B cell (primary cell): ENCODE results near the gene IFNA1.

ENCODE experiments used
- EZH2 ChIP-seq: IDR thresholded peaks from 2 replicates; pipeline ENCODE4 v1.6.1; 2012; ENCODE audit warnings: borderline replicate concordance, low read depth, mild to moderate bottlenecking, moderate library complexity, low read length; ENCODE audit not compliant: insufficient read depth, poor library complexity, severe bottlenecking
- TF ChIP-seq, protein P1 (sequence below): fragments of 200-600 bp; IDR thresholded peaks from one replicate; pipeline ENCODE4 v1.8.0; 2022; ENCODE audit warnings: antibody characterized with exemption, mild to moderate bottlenecking

DNA sequence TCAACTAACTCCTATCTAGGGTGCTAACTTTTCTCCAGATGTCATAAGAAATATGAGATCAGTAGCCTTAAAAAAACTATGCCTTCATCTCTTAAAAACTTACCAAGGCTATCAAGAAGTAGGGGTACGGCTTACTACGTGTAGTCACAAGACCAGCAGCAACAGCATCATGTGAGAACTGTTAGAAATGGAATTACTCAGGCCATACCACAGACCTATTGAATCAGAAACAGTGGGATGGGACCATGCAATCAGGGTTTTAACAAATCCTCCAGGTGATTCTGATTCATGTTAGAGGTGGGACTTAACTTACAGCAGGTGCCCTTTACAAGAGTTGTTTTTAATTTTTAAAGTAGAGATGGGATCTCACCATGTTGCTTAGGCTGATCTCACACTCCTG lies 37.2 kb downstream of the IFNA1 start:
- TF ChIP-seq, protein P1, sequence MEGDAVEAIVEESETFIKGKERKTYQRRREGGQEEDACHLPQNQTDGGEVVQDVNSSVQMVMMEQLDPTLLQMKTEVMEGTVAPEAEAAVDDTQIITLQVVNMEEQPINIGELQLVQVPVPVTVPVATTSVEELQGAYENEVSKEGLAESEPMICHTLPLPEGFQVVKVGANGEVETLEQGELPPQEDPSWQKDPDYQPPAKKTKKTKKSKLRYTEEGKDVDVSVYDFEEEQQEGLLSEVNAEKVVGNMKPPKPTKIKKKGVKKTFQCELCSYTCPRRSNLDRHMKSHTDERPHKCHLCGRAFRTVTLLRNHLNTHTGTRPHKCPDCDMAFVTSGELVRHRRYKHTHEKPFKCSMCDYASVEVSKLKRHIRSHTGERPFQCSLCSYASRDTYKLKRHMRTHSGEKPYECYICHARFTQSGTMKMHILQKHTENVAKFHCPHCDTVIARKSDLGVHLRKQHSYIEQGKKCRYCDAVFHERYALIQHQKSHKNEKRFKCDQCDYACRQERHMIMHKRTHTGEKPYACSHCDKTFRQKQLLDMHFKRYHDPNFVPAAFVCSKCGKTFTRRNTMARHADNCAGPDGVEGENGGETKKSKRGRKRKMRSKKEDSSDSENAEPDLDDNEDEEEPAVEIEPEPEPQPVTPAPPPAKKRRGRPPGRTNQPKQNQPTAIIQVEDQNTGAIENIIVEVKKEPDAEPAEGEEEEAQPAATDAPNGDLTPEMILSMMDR = no peak
- no peak for TF ChIP-seq EZH2
